Left kidney (tissue), 2 donors: ENCODE results near the gene WFDC2. TPM values are rescaled to one million over a fixed set of nuclear protein-coding genes. Genes with fewer than 3 reads are reported as not detected.
"Not testable (repeated sequence)": the region's sequence is repeated elsewhere in the genome, so short reads cannot be mapped to it uniquely, and the experiment has no call there.

Source experiments
- DNase-seq: peaks from one replicate; pipeline ENCODE4 v3.0.0-alpha.2; 2013
- polyA plus RNA-seq: library from polyadenylated mRNA; unstranded; fragments of 120-200 nt; gene quantifications from one replicate; pipeline ENCODE4 v1.2.1, GENCODE V29; 2013; ENCODE audit not compliant: insufficient read length

The WFDC2 gene
- polyA plus RNA-seq, 1 donor, result 164 TPM

- DNase-seq, result no peak
Measured at GRCh38 chr20:45448270-45448669, 21.3 kb upstream of the WFDC2 start.

DNA sequence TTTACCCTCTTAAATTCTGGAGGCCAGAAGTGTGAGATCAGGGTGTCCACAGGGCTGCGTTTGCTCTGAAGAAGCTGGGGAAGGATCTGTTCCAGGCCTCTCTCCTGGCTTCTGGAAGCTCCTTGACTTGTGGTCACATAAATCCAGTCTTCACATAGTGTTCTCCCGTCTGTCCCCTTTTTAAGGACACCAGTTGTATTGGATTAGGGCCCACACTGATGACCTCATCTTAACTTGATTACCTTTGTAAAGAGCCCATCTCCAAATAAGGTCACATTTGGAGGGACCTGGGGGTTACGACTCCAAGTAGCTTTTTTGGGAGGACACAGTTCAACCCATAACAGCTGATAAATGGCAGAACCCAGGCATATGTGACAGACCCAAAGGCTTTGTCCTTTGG is 20.0 kb upstream of the WFDC2 start:
- DNase-seq, result no peak

DNA sequence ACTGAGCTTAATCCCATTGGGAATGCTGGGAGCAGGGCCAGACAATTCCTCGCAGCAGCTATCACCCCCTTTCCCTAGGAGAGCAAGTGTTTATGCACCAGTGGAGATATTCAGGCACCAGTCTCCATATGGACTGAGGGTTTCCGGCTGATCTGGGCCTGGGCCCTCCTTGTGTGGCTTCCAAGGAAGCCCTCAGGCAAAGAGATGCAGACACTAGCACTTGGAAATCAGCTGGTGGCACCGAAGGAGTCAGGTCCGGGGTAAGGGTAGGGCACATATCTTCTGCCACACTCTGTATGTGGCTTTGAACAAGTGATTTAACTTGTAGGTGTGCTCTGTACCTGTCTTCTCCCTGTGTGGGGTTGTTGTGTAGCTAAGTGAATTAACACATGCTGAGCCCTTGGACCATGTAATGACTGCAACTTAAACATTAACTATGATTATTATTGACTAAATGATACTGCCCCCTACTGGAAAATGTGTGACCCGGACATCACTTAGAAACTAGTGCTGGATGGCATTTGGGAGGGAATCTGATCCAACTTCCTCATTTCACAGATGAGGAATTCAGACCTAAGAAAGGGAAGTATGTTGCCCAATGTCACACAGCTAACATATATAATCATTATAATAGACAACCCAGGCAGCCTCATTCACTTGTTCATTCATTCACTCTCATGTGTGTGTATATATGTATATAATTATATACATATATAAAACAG is 19.3 kb upstream of the WFDC2 start:
- peak; percentile 55 for DNase-seq

DNA sequence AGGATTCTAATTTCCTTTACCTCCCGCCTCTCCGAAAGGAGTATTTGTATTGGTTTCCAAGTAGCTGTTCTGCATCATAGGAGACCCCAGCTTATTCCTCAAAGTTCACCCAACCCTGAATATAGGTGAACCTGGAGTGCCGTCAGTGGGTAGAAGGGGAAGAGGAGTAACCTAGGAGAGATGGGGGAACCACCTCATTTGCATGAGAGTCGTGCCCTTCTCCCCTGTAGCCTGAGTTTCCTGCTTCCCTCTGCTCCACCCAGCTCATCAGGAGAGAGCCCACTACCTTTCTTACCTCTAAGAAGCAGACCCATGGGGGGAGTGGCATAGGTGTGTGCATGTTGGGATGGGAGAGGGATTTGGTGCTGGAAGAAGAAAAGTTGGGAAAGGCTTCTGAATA is 17.3 kb upstream of the WFDC2 start:
- no peak for DNase-seq

DNA sequence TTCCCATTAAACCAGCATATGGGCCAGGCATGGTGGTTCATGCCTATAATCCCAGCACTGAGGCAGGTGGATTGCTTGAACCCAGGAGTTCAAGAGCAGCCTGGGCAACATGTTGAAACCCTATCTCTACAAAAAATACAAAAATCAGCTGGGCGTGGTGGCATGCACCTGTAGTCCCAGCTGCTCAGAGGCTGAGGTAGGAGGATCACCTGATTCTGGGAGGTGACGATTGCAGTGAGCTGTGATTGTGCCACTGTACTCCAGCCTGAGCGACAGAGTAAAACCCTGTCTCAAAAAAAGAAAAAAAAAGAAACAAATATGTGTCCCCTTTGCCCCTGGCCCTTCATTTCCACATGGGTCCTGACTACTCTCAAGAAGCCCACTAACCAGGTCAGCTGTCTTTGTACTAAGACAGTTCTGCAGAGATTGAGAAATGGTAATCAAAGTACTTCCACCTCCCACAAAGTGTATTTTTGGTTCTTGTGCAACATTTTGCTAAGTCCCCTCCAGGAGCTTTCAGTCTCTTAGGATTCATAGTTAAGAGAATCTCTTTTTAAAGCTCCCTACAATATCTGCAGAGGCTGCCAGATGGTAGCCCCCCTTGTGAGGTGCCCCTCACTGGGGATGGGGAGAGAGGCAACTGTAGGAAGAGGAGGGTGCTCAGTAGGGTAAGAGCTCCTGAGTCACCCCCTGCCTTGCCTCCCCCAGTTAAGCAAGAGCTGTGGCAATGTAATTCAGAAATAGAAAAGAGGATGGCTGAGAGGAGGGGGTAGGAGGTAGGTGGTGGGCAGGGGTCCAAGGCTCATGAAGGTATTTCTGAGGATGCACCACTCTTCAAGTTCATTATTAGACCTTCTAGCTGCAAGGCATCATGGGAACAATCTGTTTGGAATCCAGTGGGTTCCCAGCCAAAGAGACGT is 16.5 kb upstream of the WFDC2 start:
- DNase-seq, result no peak

DNA sequence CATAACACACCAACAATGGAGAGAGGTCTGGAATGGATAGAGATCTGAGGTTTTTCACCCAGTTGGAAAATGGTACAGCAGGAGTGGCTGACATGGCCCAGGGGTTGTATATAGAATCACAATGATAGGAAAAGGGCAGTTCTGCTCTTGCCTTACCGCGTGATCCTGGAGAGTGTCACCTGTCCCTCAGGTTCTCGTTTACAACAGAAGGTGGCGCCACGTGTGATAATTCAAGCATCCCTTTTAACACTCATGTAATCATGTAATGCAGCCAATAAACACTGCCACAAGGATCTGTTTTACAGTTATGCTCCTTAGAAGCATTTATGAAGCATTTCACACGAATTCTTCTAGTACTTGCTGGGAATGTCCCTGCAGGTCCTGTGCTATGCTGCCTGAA is 12.9 kb upstream of the WFDC2 start:
- DNase-seq, result peak; percentile 27

GRCh38 chr20:45459606-45460005 is 9.9 kb upstream of the WFDC2 start:
- DNase-seq, result no peak

DNA sequence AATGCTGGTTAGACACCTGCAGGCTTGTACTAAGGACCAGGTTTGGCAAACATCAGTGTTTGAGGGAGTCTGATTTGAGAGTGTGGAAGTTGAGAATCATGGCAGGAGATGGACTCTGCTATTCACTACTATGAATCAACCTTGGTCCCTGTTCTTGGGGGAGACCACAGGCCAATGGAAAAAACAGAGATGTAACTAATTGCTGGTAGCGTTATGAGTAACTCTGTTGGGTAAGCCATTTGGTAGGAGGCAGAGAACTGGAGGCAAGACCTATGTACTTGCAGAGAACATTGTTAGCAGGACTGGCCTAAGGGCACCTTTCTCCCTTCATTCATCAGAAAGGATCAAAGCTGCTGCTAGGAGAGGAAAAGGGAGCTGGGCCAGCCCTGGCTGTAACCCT is 8.3 kb upstream of the WFDC2 start:
- no peak for DNase-seq

- no peak for DNase-seq
Measured at GRCh38 chr20:45462711-45463509, 6.6 kb upstream of the WFDC2 start.

GRCh38 chr20:45463709-45464108 is 5.8 kb upstream of the WFDC2 start:
- DNase-seq, result no peak

DNA sequence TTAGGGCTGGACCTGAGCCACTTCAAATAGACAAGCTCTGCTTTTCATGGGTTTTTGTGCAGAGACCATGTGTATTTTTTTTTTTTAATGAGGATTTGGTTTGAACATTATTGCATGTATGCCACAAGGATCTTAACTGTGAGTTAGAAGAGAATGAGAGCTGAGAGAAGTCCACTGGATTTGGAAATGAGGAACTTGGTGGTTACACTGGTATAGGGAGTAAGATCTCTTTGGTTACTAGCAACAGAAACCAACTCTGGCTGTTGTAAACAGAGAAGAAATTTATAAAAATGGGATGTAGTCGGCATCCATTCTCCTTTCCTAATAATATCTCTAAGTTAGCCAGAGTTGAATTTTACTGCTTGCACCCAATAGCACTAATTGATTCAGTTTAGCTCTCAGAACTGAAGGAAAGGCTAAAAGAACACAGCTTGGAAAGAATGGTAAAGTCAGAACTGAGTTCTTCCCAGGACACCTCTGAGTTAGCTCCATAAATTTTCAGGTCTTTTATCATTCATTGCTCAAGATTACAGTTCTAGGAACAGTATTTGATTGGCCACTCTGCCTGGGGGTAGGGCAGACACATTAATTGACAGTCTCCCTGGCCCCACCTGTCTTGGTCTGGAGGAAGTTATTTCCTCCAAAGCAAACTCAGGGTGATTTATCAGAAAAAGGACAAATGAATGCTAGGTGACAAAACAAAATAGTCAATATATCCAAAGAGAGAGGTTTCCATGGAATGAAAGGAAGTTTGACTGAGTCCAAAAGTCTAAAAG is 3.9 kb upstream of the WFDC2 start:
- no peak for DNase-seq

DNA sequence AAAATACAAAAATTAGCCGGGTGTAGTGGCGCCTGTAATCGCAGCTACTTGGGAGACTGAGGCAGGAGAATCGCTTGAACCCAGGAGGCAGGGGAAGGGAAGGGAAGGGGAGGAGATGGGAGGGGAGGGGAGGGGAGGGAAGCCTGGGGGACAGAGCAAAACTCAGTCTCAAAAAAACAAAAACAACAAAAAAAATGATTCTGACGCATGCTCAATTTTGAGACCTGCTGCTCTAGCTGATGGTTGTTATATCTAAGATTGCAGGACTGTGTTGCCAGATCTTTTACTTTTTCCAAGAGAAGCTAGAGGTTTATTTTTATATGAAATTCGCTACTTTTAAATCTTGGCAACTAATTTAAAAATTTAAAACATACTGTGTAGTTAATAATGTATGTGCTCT is 2.4 kb upstream of the WFDC2 start:
- no peak for DNase-seq

GRCh38 chr20:45467861-45468260 is 1.7 kb upstream of the WFDC2 start:
- DNase-seq, result no peak

DNA sequence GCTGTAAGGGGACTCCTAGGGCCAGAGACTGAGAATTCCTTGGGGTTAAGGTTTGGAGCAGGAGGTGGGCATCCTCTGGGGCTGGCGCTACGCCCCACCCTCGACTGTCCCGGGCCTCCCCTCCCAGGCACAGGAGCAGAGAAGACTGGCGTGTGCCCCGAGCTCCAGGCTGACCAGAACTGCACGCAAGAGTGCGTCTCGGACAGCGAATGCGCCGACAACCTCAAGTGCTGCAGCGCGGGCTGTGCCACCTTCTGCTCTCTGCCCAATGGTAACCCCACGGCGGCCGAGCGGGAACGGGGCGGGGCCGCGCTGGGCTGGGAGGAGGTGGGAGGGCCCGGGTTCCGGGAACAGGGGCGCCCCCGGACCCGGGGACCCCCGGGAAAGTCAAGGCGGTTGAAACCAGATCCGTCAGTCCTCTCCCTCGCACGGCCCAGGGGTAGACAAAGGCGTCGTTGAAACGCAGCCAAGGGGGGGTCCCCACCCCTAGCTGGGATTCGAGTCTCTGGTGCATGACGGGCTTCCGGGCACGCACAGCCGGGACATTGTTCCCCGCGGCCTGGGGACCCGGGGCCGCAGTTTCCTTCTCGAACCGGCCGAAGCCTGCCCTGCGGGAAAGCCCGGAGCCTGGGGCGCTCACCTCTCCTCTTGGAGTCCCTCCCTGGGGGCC is 844 bp downstream of the WFDC2 start:
- peak; percentile 80 for DNase-seq

DNA sequence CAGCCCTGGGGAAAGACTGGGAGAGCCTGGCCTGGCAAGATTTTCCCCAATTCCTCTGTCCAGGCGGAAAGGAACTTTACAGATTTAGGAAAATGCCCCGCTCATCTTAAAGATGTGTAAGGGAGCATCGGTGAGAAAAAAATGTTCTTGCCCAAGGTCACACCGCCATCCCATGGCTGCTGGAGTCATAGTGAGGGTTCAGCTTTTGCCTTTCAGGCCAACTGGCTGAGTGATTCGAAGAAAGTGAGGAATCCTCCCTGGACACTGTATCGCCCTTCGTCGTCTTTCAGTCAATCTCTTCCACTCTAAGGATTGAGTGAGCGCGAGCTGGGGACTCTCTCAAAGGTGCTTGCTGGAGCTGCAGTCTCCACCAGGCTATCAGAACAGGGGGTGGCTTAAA is 1.4 kb downstream of the WFDC2 start:
- peak; percentile 28 for DNase-seq

DNA sequence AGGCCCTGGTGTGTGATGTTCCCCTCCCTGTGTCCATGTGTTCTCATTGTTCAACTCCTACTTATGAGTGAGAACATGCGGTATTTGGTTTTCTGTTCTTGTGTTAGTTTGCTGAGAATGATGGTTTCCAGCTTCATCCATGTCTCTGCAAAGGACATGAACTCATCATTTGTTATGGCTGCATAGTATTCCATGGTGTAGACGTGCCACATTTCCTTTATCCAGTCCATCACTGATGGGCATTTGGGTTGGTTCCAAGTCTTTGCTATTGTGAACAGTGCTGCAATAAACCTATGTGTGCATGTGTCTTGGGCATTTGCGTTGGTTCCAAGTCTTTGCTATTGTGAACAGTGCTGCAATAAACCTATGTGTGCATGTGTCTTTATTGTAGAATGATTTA is 2.7 kb downstream of the WFDC2 start:
- not testable (repeated sequence) for DNase-seq

DNA sequence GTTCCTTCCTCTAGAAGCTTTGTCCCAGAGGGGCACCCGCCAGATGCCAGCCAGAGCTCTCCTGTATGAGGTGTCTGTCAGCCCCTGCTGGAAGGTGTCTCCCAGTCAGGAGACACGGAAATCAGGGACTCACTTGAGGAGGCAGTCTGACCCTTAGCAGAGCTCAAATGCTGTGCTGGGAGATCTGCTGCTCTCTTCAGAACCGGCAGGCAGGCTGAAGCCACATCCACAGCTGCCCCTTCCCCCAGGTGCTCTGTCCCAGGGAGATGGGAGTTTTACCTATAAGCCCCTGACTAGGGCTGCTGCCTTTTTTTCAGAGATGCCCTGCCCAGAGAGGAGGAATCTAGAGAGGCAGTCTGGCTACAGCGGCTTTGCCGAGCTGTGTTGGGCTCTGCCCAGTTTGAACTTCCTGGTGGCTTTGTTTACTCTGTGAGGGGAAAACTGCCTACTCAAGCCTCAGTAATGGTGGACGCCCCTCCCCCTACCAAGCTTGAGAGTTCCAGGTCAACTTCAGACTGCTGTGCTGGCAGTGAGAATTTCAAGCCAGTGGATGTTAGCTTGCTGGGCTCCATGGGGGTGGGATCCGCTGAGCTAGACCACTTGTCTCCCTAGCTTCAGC is 8.1 kb downstream of the WFDC2 start:
- not testable (repeated sequence) for DNase-seq

DNA sequence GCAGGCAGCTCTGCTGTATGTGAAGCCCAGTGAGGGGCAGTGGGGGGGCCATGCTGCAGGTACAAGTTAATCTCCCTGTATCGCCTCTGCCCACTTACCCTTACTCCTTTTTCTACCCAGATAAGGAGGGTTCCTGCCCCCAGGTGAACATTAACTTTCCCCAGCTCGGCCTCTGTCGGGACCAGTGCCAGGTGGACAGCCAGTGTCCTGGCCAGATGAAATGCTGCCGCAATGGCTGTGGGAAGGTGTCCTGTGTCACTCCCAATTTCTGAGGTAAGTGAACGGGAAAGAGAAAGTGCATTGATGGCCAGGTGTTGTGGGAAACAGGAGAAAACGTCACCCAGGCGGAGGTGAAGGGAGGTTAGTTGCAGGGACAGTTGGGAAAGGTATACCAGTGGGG is 10.3 kb downstream of the WFDC2 start:
- DNase-seq, result no peak

DNA sequence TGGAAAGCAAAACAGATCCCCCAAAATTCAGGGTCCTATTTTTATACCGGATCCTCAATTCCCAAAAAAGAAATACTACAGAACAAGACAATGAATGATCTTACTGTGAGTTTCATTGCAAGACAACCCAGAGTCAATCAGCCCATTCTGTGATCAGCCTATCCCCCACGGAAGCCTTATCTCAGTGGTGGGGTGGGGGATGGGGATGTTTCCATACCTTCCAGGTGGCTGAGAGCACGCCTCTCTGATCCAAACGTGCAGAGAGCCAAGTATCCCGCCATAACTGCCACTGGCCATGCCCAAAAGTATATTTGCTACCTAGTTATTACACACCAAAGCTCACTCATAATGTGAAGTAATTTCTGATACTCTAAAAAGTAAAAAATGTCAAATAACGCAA is 15.1 kb downstream of the WFDC2 start:
- no peak for DNase-seq

- no peak for DNase-seq
Measured at GRCh38 chr20:45485388-45485787, 15.8 kb downstream of the WFDC2 start.

- DNase-seq, result no peak
Measured at GRCh38 chr20:45487231-45487635, 17.7 kb downstream of the WFDC2 start.
